HepG2 (cell line): ENCODE results near the gene IFNAR2. TPM values are rescaled to one million over a fixed set of nuclear protein-coding genes. Genes with fewer than 3 reads are reported as not detected.

Experiments
- ATAC-seq: fragments of 200-7000 bp; cut with Tn5 transposase; 3 replicates; pipeline ENCODE4 v1.9.1; 2020; ENCODE audit warnings: mild to moderate bottlenecking, moderate library complexity
- BruUV-seq: library from RNA; stranded (reverse); fragments of 400-500 nt; replicated peaks from 2 replicates; lab custom pipeline; 2021; lab: Mats Ljungman, UMichigan
- CTCF ChIA-PET: fragments of 300-600 bp; formaldehyde crosslinking; extraction: SDS; loops from one replicate; lab custom pipeline; 2021; ENCODE audit warnings: low total read pairs, inconsistent platforms, low intra/inter-chr PET ratio; lab: Yijun Ruan, JAX
- POLR2A ChIA-PET: fragments of 350-600 bp; sonication (Branson Sonifier 250); formaldehyde crosslinking; loops from one replicate; lab custom pipeline; 2020; ENCODE audit warnings: antibody characterized with exemption, inconsistent platforms; lab: Yijun Ruan, JAX
- DNase-seq: peaks from one replicate; pipeline ENCODE4 v3.0.0-alpha.2; 2015; ENCODE audit warnings: low spot score
- FAIRE-seq: peaks from 3 replicates; lab custom pipeline; 2011; peaks lifted over from hg19 to GRCh38; lab: Jason Lieb, UNC
- H2AFZ ChIP-seq: one replicate; pipeline ENCODE4 v1.6.1; 2011; ENCODE audit warnings: low read length, inconsistent platforms
- H3K27ac ChIP-seq: fragments of 300-600 bp; 3 replicates; pipeline ENCODE4 v1.8.0; 2011; ENCODE audit warnings: mixed run types, mild to moderate bottlenecking, mixed read lengths, low read length, inconsistent platforms; ENCODE audit not compliant: insufficient read depth; ENCODE audit errors: extremely low read length
- H3K27me3 ChIP-seq, 2 experiments: fragments of 200-600 bp in 1 of 2; 2 replicates in 1 of 2; 3 replicates in 1 of 2; pipeline versions ENCODE4 v1.6.0 to v1.8.0; 2011; ENCODE audit warnings: low read length in 2 of 2, mild to moderate bottlenecking in 2 of 2, moderate library complexity in 2 of 2, inconsistent platforms in 1 of 2; ENCODE audit not compliant: insufficient read depth in 2 of 2, control insufficient read depth in 1 of 2
- H3K36me3 ChIP-seq, 2 experiments: fragments of 200-600 bp in 1 of 2; replicated peaks in 1 of 2; 2 replicates in 1 of 2; 3 replicates in 1 of 2; pipeline versions ENCODE4 v1.5.1 to v1.8.0; 2011; ENCODE audit warnings: low read length in 2 of 2, inconsistent platforms in 1 of 2; ENCODE audit not compliant: insufficient read depth in 2 of 2, control insufficient read depth in 1 of 2
- H3K4me1 ChIP-seq: 2 replicates; pipeline ENCODE4 v1.5.1; 2012; ENCODE audit warnings: low read length, inconsistent platforms; ENCODE audit not compliant: insufficient read depth
- H3K4me2 ChIP-seq: 2 replicates; pipeline ENCODE4 v1.6.0; 2011; ENCODE audit warnings: low read depth, low read length, inconsistent platforms
- H3K4me3 ChIP-seq, 3 experiments: fragments of 200-600 bp in 1 of 3; sonication (generic), shearing (Covaris generic) in 1 of 3; replicated peaks in 1 of 3; 2 replicates each; pipeline ENCODE4 v1.5.1; 2011 to 2016; ENCODE audit warnings: low read length in 3 of 3, inconsistent platforms in 2 of 3, low read depth in 2 of 3, mild to moderate bottlenecking in 2 of 3, control low read depth in 1 of 3, mixed read lengths in 1 of 3; ENCODE audit not compliant: insufficient read depth in 1 of 3
- H3K79me2 ChIP-seq: one replicate; pipeline ENCODE4 v1.6.1; 2011; ENCODE audit warnings: low read length, inconsistent platforms; ENCODE audit not compliant: insufficient read depth
- H3K9ac ChIP-seq: 2 replicates; pipeline ENCODE4 v1.6.0; 2011; ENCODE audit warnings: mild to moderate bottlenecking, low read depth, low read length, inconsistent platforms; ENCODE audit not compliant: insufficient read depth
- H3K9me3 ChIP-seq: 2 replicates; pipeline ENCODE4 v1.5.1; 2012; ENCODE audit warnings: mild to moderate bottlenecking, low read length
- H4K20me1 ChIP-seq: 2 replicates; pipeline ENCODE4 v1.6.0; 2011; ENCODE audit warnings: inconsistent platforms, mild to moderate bottlenecking, low read length, moderate library complexity; ENCODE audit not compliant: insufficient read depth
- HNF1B ChIP-seq: sonication (generic); formaldehyde crosslinking; IDR thresholded peaks from 2 replicates; pipeline ENCODE4 v1.5.1; 2020; ENCODE audit warnings: mild to moderate bottlenecking, moderate library complexity, missing genetic modification reagents
- HOXD1 ChIP-seq: sonication (generic); formaldehyde crosslinking; IDR thresholded peaks from 2 replicates; pipeline ENCODE4 v1.5.0; 2020; ENCODE audit warnings: missing genetic modification reagents
- PHF8 ChIP-seq: sonication (generic); formaldehyde crosslinking; IDR thresholded peaks from 2 replicates; pipeline ENCODE4 v1.5.0; 2020; ENCODE audit warnings: missing genetic modification reagents
- RFX1 ChIP-seq: fragments of 450-650 bp; IDR thresholded peaks from 2 replicates; pipeline ENCODE4 v1.6.1; 2017
- THAP9 ChIP-seq: sonication (generic); formaldehyde crosslinking; IDR thresholded peaks from 2 replicates; pipeline ENCODE4; 2020; ENCODE audit warnings: missing genetic modification reagents, mild to moderate bottlenecking, borderline replicate concordance
- ZNF251 ChIP-seq: sonication (generic); formaldehyde crosslinking; IDR thresholded peaks from 2 replicates; pipeline ENCODE4 v1.9.0; 2021; ENCODE audit warnings: mild to moderate bottlenecking, missing genetic modification reagents
- ZNF292 ChIP-seq: sonication (generic); formaldehyde crosslinking; IDR thresholded peaks from 2 replicates; pipeline ENCODE4 v1.8.1; 2022; ENCODE audit warnings: mild to moderate bottlenecking, low read depth, missing genetic modification reagents, borderline replicate concordance
- ZNF530 ChIP-seq: sonication (generic); formaldehyde crosslinking; IDR thresholded peaks from 2 replicates; pipeline ENCODE4 v1.5.0; 2020; ENCODE audit warnings: low read depth, mild to moderate bottlenecking, missing genetic modification reagents
- ZNF713 ChIP-seq: sonication (generic); formaldehyde crosslinking; IDR thresholded peaks from 2 replicates; pipeline ENCODE4 v1.4.0; 2020; ENCODE audit warnings: mild to moderate bottlenecking, missing genetic modification reagents
- ZNF780A ChIP-seq: sonication (generic); formaldehyde crosslinking; IDR thresholded peaks from 2 replicates; pipeline ENCODE4 v1.8.0; 2022; ENCODE audit warnings: mild to moderate bottlenecking, missing genetic modification reagents, moderate library complexity
- WGBS: methylation state at CpG from one replicate; pipeline ENCODE4 v1.1.6; 2017; ENCODE audit warnings: low lambda C conversion rate; 5-methylcytosine and 5-hydroxymethylcytosine counted together
- in situ Hi-C: cut with HindIII; loops from 2 replicates; pipeline ENCODE4 v1.10.0; 2017; ENCODE audit warnings: low pct_unique_long_range_greater_than_20kb; ENCODE audit not compliant: extremely low pct_ligation_motif_present
- intact Hi-C: fragments of 100-400 bp; cut with micrococcal nuclease; formaldehyde crosslinking; loops from one replicate; pipeline ENCODE4 v1.10.0; 2022; ENCODE audit not compliant: unreplicated experiment
- polyA plus RNA-seq, 8 experiments: library from polyadenylated mRNA; depleted of rRNA in 3 of 8; stranded (reverse) in 7 of 8; unstranded in 1 of 8; fragments of >200 nt; fragmentation: Illumina TruSeq in 4 of 8; extraction: Trizol in 4 of 8; gene quantifications; 2 replicates each; pipeline versions ENCODE4 v1.2.1 to v1.2.3, GENCODE V29; 2011 to 2016; ENCODE audit warnings: low read depth in 4 of 8, missing spikeins in 1 of 8, mixed read lengths in 1 of 8; ENCODE audit not compliant: insufficient read depth in 1 of 8
- total RNA-seq, 5 experiments: library from RNA; depleted of rRNA; stranded (reverse); fragments of >200 nt; fragmentation: Illumina TruSeq; extraction: Trizol; gene quantifications; 2 replicates each; pipeline ENCODE4 v1.2.3, GENCODE V29; 2016; ENCODE audit warnings: low read depth in 1 of 5
- TF ChIP-seq, protein P1 (sequence below): sonication (generic); formaldehyde crosslinking; IDR thresholded peaks from 2 replicates; pipeline ENCODE4 v1.4.0; 2020; ENCODE audit warnings: missing genetic modification reagents, borderline replicate concordance
- TF ChIP-seq, protein P2 (sequence below): sonication (generic); formaldehyde crosslinking; IDR thresholded peaks from 2 replicates; pipeline ENCODE4 v1.4.0; 2020; ENCODE audit warnings: missing genetic modification reagents
- TF ChIP-seq, protein P3 (sequence below): sonication (generic); formaldehyde crosslinking; IDR thresholded peaks from 2 replicates; pipeline ENCODE4 v1.5.0; 2020; ENCODE audit warnings: missing genetic modification reagents

The IFNAR2 gene
- total and polyA plus RNA-seq, 2 of the 13 experiments (the other 11 are each of a cell fraction or from before 2014, with no cell fraction given), result 5.1 to 24.1 TPM

- Histone ChIP-seq H3K27me3 (no peaks in the 10 kb centered on the region; a peak in 1 of 5 replicates), H3K27ac (no peak overlapping the region), H3K36me3 (peaks cover 7 to 10% of the 10 kb centered on the region in 2 experiments; a peak in 4 of 5 replicates), H3K4me2 (no peak overlapping the region), H3K9ac (no peak overlapping the region), H3K4me1 (peaks cover 49% of the 10 kb centered on the region), H3K9me3 (no peaks in the 10 kb centered on the region), H2AFZ (no peak overlapping the region), H3K4me3 (no peak overlapping the region), H4K20me1 (no peaks in the 10 kb centered on the region), H3K79me2 (no peaks in the 10 kb centered on the region)
- POLR2A ChIA-PET, result interaction anchor here (2.8 kb wide), 1 partner anchor 60 kb away, joined by 15 read pairs; the partner anchor contains the start of gene IFNAR1
- DNase-seq (no peak), FAIRE-seq (no peak), ATAC-seq (no peak)
- intact Hi-C loops, result no loop called here
- in situ Hi-C loops, result no loop called here
- CTCF ChIA-PET, result no interaction called here
- BruUV-seq, result no TSS peak
- 94% methylated on average over 11 of the region's 11 CpGs for WGBS
- TF ChIP-seq, protein P1, sequence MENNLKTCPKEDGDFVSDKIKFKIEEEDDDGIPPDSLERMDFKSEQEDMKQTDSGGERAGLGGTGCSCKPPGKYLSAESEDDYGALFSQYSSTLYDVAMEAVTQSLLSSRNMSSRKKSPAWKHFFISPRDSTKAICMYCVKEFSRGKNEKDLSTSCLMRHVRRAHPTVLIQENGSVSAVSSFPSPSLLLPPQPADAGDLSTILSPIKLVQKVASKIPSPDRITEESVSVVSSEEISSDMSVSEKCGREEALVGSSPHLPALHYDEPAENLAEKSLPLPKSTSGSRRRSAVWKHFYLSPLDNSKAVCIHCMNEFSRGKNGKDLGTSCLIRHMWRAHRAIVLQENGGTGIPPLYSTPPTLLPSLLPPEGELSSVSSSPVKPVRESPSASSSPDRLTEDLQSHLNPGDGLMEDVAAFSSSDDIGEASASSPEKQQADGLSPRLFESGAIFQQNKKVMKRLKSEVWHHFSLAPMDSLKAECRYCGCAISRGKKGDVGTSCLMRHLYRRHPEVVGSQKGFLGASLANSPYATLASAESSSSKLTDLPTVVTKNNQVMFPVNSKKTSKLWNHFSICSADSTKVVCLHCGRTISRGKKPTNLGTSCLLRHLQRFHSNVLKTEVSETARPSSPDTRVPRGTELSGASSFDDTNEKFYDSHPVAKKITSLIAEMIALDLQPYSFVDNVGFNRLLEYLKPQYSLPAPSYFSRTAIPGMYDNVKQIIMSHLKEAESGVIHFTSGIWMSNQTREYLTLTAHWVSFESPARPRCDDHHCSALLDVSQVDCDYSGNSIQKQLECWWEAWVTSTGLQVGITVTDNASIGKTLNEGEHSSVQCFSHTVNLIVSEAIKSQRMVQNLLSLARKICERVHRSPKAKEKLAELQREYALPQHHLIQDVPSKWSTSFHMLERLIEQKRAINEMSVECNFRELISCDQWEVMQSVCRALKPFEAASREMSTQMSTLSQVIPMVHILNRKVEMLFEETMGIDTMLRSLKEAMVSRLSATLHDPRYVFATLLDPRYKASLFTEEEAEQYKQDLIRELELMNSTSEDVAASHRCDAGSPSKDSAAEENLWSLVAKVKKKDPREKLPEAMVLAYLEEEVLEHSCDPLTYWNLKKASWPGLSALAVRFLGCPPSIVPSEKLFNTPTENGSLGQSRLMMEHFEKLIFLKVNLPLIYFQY (CRISPR knock-in tag), result no peak
- TF ChIP-seq ZNF713, result no peak
- TF ChIP-seq ZNF292 (CRISPR knock-in tag), result no peak
- TF ChIP-seq, protein P2, sequence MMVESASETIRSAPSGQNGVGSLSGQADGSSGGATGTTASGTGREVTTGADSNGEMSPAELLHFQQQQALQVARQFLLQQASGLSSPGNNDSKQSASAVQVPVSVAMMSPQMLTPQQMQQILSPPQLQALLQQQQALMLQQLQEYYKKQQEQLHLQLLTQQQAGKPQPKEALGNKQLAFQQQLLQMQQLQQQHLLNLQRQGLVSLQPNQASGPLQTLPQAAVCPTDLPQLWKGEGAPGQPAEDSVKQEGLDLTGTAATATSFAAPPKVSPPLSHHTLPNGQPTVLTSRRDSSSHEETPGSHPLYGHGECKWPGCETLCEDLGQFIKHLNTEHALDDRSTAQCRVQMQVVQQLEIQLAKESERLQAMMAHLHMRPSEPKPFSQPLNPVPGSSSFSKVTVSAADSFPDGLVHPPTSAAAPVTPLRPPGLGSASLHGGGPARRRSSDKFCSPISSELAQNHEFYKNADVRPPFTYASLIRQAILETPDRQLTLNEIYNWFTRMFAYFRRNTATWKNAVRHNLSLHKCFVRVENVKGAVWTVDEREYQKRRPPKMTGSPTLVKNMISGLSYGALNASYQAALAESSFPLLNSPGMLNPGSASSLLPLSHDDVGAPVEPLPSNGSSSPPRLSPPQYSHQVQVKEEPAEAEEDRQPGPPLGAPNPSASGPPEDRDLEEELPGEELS (CRISPR knock-in tag), result no peak
- TF ChIP-seq ZNF251 (CRISPR knock-in tag), result no peak
- TF ChIP-seq RFX1, result no peak
- TF ChIP-seq PHF8 (CRISPR knock-in tag), result no peak
- no peak for TF ChIP-seq HNF1B (CRISPR knock-in tag)
- no peak for TF ChIP-seq ZNF780A (CRISPR knock-in tag)
- no peak for TF ChIP-seq THAP9
- no peak for TF ChIP-seq HOXD1 (CRISPR knock-in tag)
- TF ChIP-seq, protein P3, sequence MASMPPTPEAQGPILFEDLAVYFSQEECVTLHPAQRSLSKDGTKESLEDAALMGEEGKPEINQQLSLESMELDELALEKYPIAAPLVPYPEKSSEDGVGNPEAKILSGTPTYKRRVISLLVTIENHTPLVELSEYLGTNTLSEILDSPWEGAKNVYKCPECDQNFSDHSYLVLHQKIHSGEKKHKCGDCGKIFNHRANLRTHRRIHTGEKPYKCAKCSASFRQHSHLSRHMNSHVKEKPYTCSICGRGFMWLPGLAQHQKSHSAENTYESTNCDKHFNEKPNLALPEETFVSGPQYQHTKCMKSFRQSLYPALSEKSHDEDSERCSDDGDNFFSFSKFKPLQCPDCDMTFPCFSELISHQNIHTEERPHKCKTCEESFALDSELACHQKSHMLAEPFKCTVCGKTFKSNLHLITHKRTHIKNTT (CRISPR knock-in tag), result no peak
- TF ChIP-seq ZNF530 (CRISPR knock-in tag), result no peak
These were observed 34.8 kb downstream of the IFNAR2 start for GRCh38 chr21:33264561-33264960.
